Ovary (tissue), 9 donors: ENCODE measurements around the gene LCNL1. TPM values are rescaled to one million over a fixed set of nuclear protein-coding genes. Genes with fewer than 3 reads are reported as not detected.
"Not testable (repeated sequence)": the region's sequence is repeated elsewhere in the genome, so short reads cannot be mapped to it uniquely, and the experiment has no call there.

Source experiments
- DNase-seq, 5 donors: peaks; one replicate each; pipeline ENCODE4 v3.0.0-alpha.2; 2019 to 2020
- H3K27ac ChIP-seq, 2 donors: fragments of 200-600 bp; one replicate each; pipeline versions ENCODE4 v1.5.1 to v1.8.0; 2019 to 2022
- H3K27me3 ChIP-seq: fragments of 200-600 bp; one replicate; pipeline ENCODE4 v1.8.0; 2022
- H3K36me3 ChIP-seq: fragments of 200-600 bp; sonication (generic); one replicate; pipeline ENCODE4 v1.5.1; 2019
- H3K4me1 ChIP-seq: one replicate; pipeline ENCODE4 v1.8.1; 2013; ENCODE audit warnings: mild to moderate bottlenecking, moderate library complexity; ENCODE audit not compliant: insufficient read depth
- H3K4me3 ChIP-seq: fragments of 200-600 bp; sonication (generic); one replicate; pipeline ENCODE4 v1.5.1; 2017
- H3K9me3 ChIP-seq, 2 donors: fragments of 200-600 bp in 1 of 2; sonication (generic) in 1 of 2; one replicate each; pipeline versions ENCODE4 v1.5.1 to v1.8.1; 2013 to 2019; ENCODE audit warnings: mild to moderate bottlenecking in 1 of 2, moderate library complexity in 1 of 2
- CTCF ChIP-seq, 3 donors: fragments of 450-650 bp in 2 of 3; fragments of 200-600 bp in 1 of 3; IDR thresholded peaks; one replicate each; pipeline versions ENCODE4 v1.5.1 to v1.8.0; 2016 to 2022; ENCODE audit warnings: antibody characterized with exemption in 3 of 3, mild to moderate bottlenecking in 1 of 3
- EP300 ChIP-seq: sonication (generic); formaldehyde crosslinking; IDR thresholded peaks from one replicate; pipeline ENCODE4 v1.6.1; 2017; ENCODE audit warnings: antibody characterized with exemption
- POLR2A ChIP-seq: fragments of 450-650 bp; IDR thresholded peaks from one replicate; pipeline ENCODE4 v1.6.1; 2017; ENCODE audit warnings: antibody characterized with exemption, mild to moderate bottlenecking, moderate library complexity
- WGBS, 3 donors: extraction: QIAGEN DNeasy Blood & Tissue Kit in 1 of 3; methylation state at CpG; one replicate each; pipeline versions ENCODE4 v1.1.5 to v1.1.7; 2013 to 2017; 5-methylcytosine and 5-hydroxymethylcytosine counted together
- intact Hi-C, 4 donors: fragments of 100-400 bp; cut with DNase I; formaldehyde crosslinking; loops; one replicate each; pipeline versions ENCODE4 v1.11.0 to v1.15.1; 2022 to 2023
- polyA plus RNA-seq, 2 donors: library from polyadenylated mRNA; stranded (reverse); fragments of 200-250 nt in 1 of 2; fragments of 350-450 nt in 1 of 2; fragmentation: Illumina TruSeq in 1 of 2; extraction: RNeasy Lipid Tissue Mini Kit (QIAGEN cat#74804) in 1 of 2; gene quantifications; one replicate each; pipeline ENCODE4 v1.2.3, GENCODE V29; 2013 to 2014
- total RNA-seq, 7 donors: library from RNA; depleted of rRNA in 2 of 7; stranded (reverse); fragments of >200 nt in 2 of 7; fragmentation: NEBNext Ultra II Directional in 3 of 7; extraction: Animal tissue kit (Norgen Biotek cat#: 25700) in 3 of 7; gene quantifications; one replicate each; pipeline versions ENCODE4 v1.1.0 to v1.2.4, GENCODE V29; 2016 to 2023
- donor health status: DM: no; HTN: no; CAD: no; lungs with moderate emphysema.
- donor health status: DM: no; HTN: no; CAD: no.
- donor health status: Bipolar disorder and iron deficiency.
- donor health status: DM: yes; HTN: yes; CAD: no.
- donor health status: DM: no; HTN: no; CAD: no.
- donor health status: DM: yes; HTN: yes; CAD: no.

Gene LCNL1
- total and polyA plus RNA-seq, 9 donors = 0.17 to 1.6 (median 0.47) TPM; not detected in 1

GRCh38 chr9:137002646-137003041, 19.9 kb downstream of the LCNL1 start:
- peaks cover 16% of the 10 kb centered on the region for H3K4me1 ChIP-seq
- H3K36me3 ChIP-seq = no peaks in the 10 kb centered on the region
- no peak for TF ChIP-seq CTCF (IDR thresholded peaks at IDR 0.05)
- TF ChIP-seq POLR2A = no peak
- TF ChIP-seq EP300 = no peak
- WGBS, 3 donors = 91 to 92% (median 91%) methylated on average over 10 of the region's 10 CpGs
- intact Hi-C loops = no loop called here
- DNase-seq = no peak
- no peak overlapping the region for H3K27ac ChIP-seq
- no peak overlapping the region for H3K4me3 ChIP-seq
- no peaks in the 10 kb centered on the region for H3K27me3 ChIP-seq
- no peaks in the 10 kb centered on the region for H3K9me3 ChIP-seq

GRCh38 chr9:137004285-137004684, 21.5 kb downstream of the LCNL1 start:
- H3K27ac ChIP-seq, intact Hi-C loops, H3K4me3 ChIP-seq, DNase-seq, H3K36me3 ChIP-seq, H3K9me3 ChIP-seq, H3K27me3 ChIP-seq: not testable (repeated sequence)
- peaks cover 16% of the 10 kb centered on the region for H3K4me1 ChIP-seq
- 42 to 50% (median 49%) methylated on average over 17 of the region's 17 CpGs for WGBS, 3 donors

GRCh38 chr9:137006116-137007003, 23.6 kb downstream of the LCNL1 start:
- peak; percentile 57 to 86 (median 74) for DNase-seq
- peaks cover 16% of the 10 kb centered on the region for H3K4me1 ChIP-seq
- TF ChIP-seq EP300 (no peak), POLR2A (no peak), CTCF (IDR thresholded peaks at IDR 0.05) (no peak)
- no peaks in the 10 kb centered on the region for H3K27me3 ChIP-seq
- WGBS, 3 donors = 28 to 32% (median 29%) methylated on average over 24 of the region's 24 CpGs
- no peak overlapping the region for H3K4me3 ChIP-seq
- H3K36me3 ChIP-seq = no peaks in the 10 kb centered on the region
- intact Hi-C loops = no loop called here
- no peaks in the 10 kb centered on the region for H3K9me3 ChIP-seq
- no peak overlapping the region for H3K27ac ChIP-seq

- Histone ChIP-seq H3K27ac (no peak overlapping the region), H3K36me3 (no peaks in the 10 kb centered on the region), H3K4me1 (peaks cover 16% of the 10 kb centered on the region), H3K4me3 (no peak overlapping the region), H3K27me3 (no peaks in the 10 kb centered on the region), H3K9me3 (no peaks in the 10 kb centered on the region)
- peak in 4 of 5 donors; percentile 42 to 83 (median 66) for DNase-seq
- no peak for TF ChIP-seq POLR2A
- no peak for TF ChIP-seq EP300
- TF ChIP-seq CTCF (IDR thresholded peaks at IDR 0.05) = no peak
- intact Hi-C loops = no loop called here
- WGBS, 3 donors = 18 to 41% (median 33%) methylated on average over 28 to 30 of the region's 30 CpGs
Measured at GRCh38 chr9:137007108-137007815, 24.5 kb downstream of the LCNL1 start.
